Stomach (tissue), 9 donors: ENCODE data around the gene TAAR6. TPM values are rescaled to one million over a fixed set of nuclear protein-coding genes. Genes with fewer than 3 reads are reported as not detected.

Experiments used
- DNase-seq, 2 donors: peaks; one replicate each; pipeline versions ENCODE4 v3.0.0 to v3.0.0-alpha.2; 2013 to 2019
- H3K27ac ChIP-seq, 5 donors: fragments of 200-600 bp in 4 of 5; sonication (generic) in 4 of 5; one replicate each; pipeline ENCODE4 v1.5.1; 2013 to 2019; ENCODE audit warnings: mild to moderate bottlenecking in 1 of 5, moderate library complexity in 1 of 5
- H3K27me3 ChIP-seq, 3 donors: fragments of 200-600 bp; sonication (generic); one replicate each; pipeline ENCODE4 v1.5.1; 2017 to 2019; ENCODE audit warnings: mixed run types in 1 of 3
- H3K36me3 ChIP-seq, 4 donors: fragments of 200-600 bp; sonication (generic); 1 replicate in 3 of 4; 2 replicates in 1 of 4; pipeline ENCODE4 v1.5.1; 2016 to 2019
- H3K4me1 ChIP-seq, 4 donors: fragments of 200-600 bp; sonication (generic); one replicate each; pipeline ENCODE4 v1.5.1; 2016 to 2019
- H3K4me3 ChIP-seq, 4 donors: fragments of 200-600 bp; sonication (generic) in 3 of 4; one replicate each; pipeline ENCODE4 v1.5.1; 2016 to 2019; ENCODE audit warnings: mild to moderate bottlenecking in 1 of 4
- H3K9me3 ChIP-seq, 4 donors: fragments of 200-600 bp; sonication (generic); one replicate each; pipeline ENCODE4 v1.5.1; 2016 to 2019
- EP300 ChIP-seq: sonication (generic); formaldehyde crosslinking; IDR thresholded peaks from one replicate; pipeline ENCODE4 v1.6.1; 2017; ENCODE audit warnings: antibody characterized with exemption
- POLR2A ChIP-seq, 4 donors: fragments of 450-650 bp; IDR thresholded peaks; one replicate each; pipeline ENCODE4 v1.6.1; 2016; ENCODE audit warnings: antibody characterized with exemption in 4 of 4, control low read depth in 2 of 4, mild to moderate bottlenecking in 1 of 4, moderate library complexity in 1 of 4
- POLR2AphosphoS5 ChIP-seq, 3 donors: sonication (generic); formaldehyde crosslinking; IDR thresholded peaks; one replicate each; pipeline ENCODE4 v1.6.1; 2016; ENCODE audit warnings: antibody characterized with exemption in 3 of 3
- WGBS, 5 donors: extraction: QIAGEN DNeasy Blood & Tissue Kit in 3 of 5; methylation state at CpG; one replicate each; pipeline versions ENCODE4 v1.1.5 to v1.1.7; 2013 to 2018; 5-methylcytosine and 5-hydroxymethylcytosine counted together
- intact Hi-C: fragments of 100-400 bp; cut with DNase I; formaldehyde crosslinking; loops from one replicate; pipeline ENCODE4 v1.15.1; 2023; ENCODE audit warnings: low total_unique reads
- polyA plus RNA-seq, 3 donors: library from polyadenylated mRNA; stranded (reverse); fragments of 200-250 nt; gene quantifications; one replicate each; pipeline ENCODE4 v1.2.3, GENCODE V29; 2013
- total RNA-seq, 5 donors: library from RNA; depleted of rRNA; stranded (reverse); fragments of >200 nt; gene quantifications; one replicate each; pipeline versions ENCODE4 v1.1.0 to v1.2.3, GENCODE V29; 2014 to 2016
- TF ChIP-seq, protein P1 (sequence below), 7 experiments: fragments of 450-650 bp in 4 of 7; fragments of 200-600 bp in 3 of 7; sonication (generic) in 3 of 7; IDR thresholded peaks; one replicate each; pipeline ENCODE4 v1.5.1; 2016 to 2019; ENCODE audit warnings: antibody characterized with exemption in 7 of 7, control low read depth in 2 of 7, mild to moderate bottlenecking in 1 of 7
- donor health status: healthy with polysubstance abuse.
- donor health status: Bipolar disorder and iron deficiency.
- donor health status: healthy.

Gene TAAR6
- total and polyA plus RNA-seq, 8 donors: not detected

DNA sequence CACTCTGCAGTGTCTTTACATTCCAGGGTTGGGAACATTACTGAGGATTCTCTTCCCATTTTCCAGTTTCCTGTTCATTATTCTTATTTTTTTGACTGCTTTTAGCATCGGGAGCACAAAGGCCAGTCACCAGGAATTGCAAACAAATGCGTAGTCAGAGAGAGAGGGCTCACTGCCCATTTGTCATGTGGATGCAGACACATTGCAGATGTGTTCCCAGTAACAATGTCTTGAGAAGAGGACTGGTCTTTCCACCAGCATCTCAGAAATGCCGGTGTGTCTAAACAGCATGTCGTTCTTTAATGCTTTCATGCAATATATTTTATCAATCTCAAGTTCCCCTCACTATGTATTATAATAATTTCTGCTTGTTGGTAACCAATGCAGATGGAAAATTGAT lies 952 bp upstream of the TAAR6 start:
- Histone ChIP-seq H3K9me3 (no peaks in the 10 kb centered on the region), H3K27me3 (peaks cover 0 to 4% (median 0%) of the 10 kb centered on the region in 3 donors), H3K27ac (no peak overlapping the region), H3K36me3 (no peaks in the 10 kb centered on the region), H3K4me1 (no peaks in the 10 kb centered on the region), H3K4me3 (no peak overlapping the region)
- intact Hi-C loops: no loop called here
- TF ChIP-seq, protein P1, sequence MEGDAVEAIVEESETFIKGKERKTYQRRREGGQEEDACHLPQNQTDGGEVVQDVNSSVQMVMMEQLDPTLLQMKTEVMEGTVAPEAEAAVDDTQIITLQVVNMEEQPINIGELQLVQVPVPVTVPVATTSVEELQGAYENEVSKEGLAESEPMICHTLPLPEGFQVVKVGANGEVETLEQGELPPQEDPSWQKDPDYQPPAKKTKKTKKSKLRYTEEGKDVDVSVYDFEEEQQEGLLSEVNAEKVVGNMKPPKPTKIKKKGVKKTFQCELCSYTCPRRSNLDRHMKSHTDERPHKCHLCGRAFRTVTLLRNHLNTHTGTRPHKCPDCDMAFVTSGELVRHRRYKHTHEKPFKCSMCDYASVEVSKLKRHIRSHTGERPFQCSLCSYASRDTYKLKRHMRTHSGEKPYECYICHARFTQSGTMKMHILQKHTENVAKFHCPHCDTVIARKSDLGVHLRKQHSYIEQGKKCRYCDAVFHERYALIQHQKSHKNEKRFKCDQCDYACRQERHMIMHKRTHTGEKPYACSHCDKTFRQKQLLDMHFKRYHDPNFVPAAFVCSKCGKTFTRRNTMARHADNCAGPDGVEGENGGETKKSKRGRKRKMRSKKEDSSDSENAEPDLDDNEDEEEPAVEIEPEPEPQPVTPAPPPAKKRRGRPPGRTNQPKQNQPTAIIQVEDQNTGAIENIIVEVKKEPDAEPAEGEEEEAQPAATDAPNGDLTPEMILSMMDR (IDR thresholded peaks at IDR 0.05): no peak
- TF ChIP-seq POLR2AphosphoS5 (IDR thresholded peaks at IDR 0.05) (no peak), EP300 (no peak), POLR2A (IDR thresholded peaks at IDR 0.05) (no peak)
- peak in 1 of 2 donors; percentile 25 for DNase-seq
- WGBS, 5 donors: 46 to 65% (median 54%) methylated on average over 4 of the region's 4 CpGs

DNA sequence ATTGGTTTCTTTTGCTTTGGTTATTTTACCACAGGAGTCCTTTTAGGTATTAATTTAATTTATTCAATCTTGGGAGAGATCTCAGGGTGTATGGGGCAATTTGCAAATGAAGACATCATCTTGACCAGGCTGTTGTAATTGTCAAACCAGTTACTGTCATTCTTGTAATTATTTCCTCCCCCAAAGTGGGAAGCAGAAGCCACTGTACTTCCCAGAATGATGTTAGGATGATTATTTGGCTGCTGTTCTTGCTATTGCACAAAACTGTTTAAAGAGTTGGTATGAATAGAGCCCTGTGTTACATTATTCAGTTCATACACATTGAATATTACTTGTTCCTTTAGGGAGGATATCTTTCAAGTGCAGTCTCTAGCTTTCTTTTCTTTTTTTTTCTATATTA lies 1.7 kb downstream of the TAAR6 start:
- H3K27ac ChIP-seq: no peak overlapping the region
- peaks cover 0 to 4% (median 0%) of the 10 kb centered on the region in 3 donors for H3K27me3 ChIP-seq
- H3K36me3 ChIP-seq: no peaks in the 10 kb centered on the region
- DNase-seq: no peak
- intact Hi-C loops: no loop called here
- H3K4me1 ChIP-seq: no peaks in the 10 kb centered on the region
- no peak overlapping the region for H3K4me3 ChIP-seq
- peaks cover 0 to under 1% (median 0%) of the 10 kb centered on the region in 4 donors for H3K9me3 ChIP-seq
- TF ChIP-seq POLR2AphosphoS5 (IDR thresholded peaks at IDR 0.05) (no peak), EP300 (no peak), POLR2A (IDR thresholded peaks at IDR 0.05) (no peak)
- TF ChIP-seq, protein P1 (IDR thresholded peaks at IDR 0.05): no peak

DNA sequence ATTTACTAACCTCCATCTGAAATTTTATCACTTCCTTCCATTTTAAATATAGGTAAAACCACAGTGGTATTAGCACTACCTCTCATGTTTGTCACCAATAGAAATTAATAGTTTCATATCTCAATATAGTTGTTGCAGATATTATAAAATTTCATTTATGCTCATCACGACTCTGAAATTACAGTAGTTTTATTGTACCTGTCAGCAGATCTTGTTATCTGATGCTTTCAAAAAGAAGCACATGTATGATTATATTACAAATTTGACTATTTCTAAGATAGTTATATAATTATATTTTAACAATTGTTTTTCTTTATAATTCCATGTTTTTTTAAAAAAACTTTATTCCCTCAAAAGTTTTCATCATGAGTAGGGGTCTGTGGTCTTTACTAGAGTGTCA lies 14.6 kb downstream of the TAAR6 start:
- DNase-seq: no peak
- H3K4me3 ChIP-seq: no peak overlapping the region
- no peaks in the 10 kb centered on the region for H3K4me1 ChIP-seq
- no peak for TF ChIP-seq POLR2AphosphoS5 (IDR thresholded peaks at IDR 0.05)
- no peak for TF ChIP-seq EP300
- TF ChIP-seq, protein P1 (IDR thresholded peaks at IDR 0.05): no peak
- TF ChIP-seq POLR2A (IDR thresholded peaks at IDR 0.05): no peak
- H3K27me3 ChIP-seq: no peaks in the 10 kb centered on the region
- no peak overlapping the region for H3K27ac ChIP-seq
- H3K9me3 ChIP-seq: peaks cover 0 to 4% (median 2%) of the 10 kb centered on the region in 4 donors
- H3K36me3 ChIP-seq: no peaks in the 10 kb centered on the region
- intact Hi-C loops: no loop called here
- WGBS, 5 donors: 84 to 95% (median 94%) methylated on average over 1 of the region's 1 CpG

DNA sequence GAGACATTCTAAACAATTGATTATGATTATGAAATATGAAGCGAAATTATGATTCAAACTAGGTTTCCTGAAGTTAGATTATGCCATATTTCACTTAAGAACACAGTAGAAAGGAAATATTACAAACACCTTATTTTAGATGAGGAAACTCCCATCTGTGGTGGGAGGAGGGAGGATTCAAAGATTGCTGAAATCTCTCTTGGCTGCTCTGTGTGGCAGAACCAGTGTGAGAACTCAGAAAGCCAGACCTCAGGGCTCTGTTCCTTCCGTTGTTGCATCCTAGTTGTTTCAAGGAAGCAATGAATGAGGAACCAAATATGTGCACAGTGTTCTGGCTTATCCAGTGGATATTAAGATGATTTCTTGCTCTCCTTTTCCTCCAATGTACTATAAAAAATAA lies 17.3 kb downstream of the TAAR6 start:
- WGBS, 5 donors: 50 to 75% (median 66%) methylated on average over 2 of the region's 2 CpGs
- intact Hi-C loops: no loop called here

More for the DNA sequence above, 17.3 kb downstream of the TAAR6 start:
- no peaks in the 10 kb centered on the region for H3K36me3 ChIP-seq
- no peak overlapping the region for H3K27ac ChIP-seq
- no peaks in the 10 kb centered on the region for H3K27me3 ChIP-seq
- DNase-seq: no peak
- no peaks in the 10 kb centered on the region for H3K9me3 ChIP-seq
- H3K4me3 ChIP-seq: no peak overlapping the region
- H3K4me1 ChIP-seq: no peaks in the 10 kb centered on the region
- TF ChIP-seq POLR2AphosphoS5 (IDR thresholded peaks at IDR 0.05) (no peak), POLR2A (IDR thresholded peaks at IDR 0.05) (no peak), EP300 (no peak)
- TF ChIP-seq, protein P1 (IDR thresholded peaks at IDR 0.05): no peak
